Naive thymus-derived CD4-positive, alpha-beta T cell (primary cell): Measurements from ENCODE around the gene FEN1. TPM values are rescaled to one million over a fixed set of nuclear protein-coding genes. Genes with fewer than 3 reads are reported as not detected.

Experiments
- ATAC-seq: fragments of 150-1000 bp; cut with Tn5 transposase; 2 replicates; pipeline ENCODE4 v1.10.0; 2021; ENCODE audit warnings: mild to moderate bottlenecking, moderate library complexity
- CTCF ChIA-PET: fragments of 350-600 bp; sonication (Branson Sonifier 250); formaldehyde crosslinking; loops from one replicate; lab custom pipeline; 2021; ENCODE audit warnings: antibody characterized with exemption; lab: Charles Lee
- POLR2A ChIA-PET: fragments of 350-600 bp; sonication (Branson Sonifier 250); formaldehyde crosslinking; loops from one replicate; lab custom pipeline; 2021; ENCODE audit warnings: antibody characterized with exemption, inconsistent platforms; lab: Charles Lee
- DNase-seq, 9 donors: peaks; one replicate each; pipeline versions ENCODE4 v3.0.0 to v3.0.0-alpha.2; 2020 to 2022; ENCODE audit warnings: mixed read lengths in 1 of 9
- H3K27ac ChIP-seq: one replicate; pipeline ENCODE4 v1.7.0; 2013; ENCODE audit warnings: mild to moderate bottlenecking, low read depth, low read length, moderate library complexity
- H3K27me3 ChIP-seq, 2 donors: one replicate each; pipeline ENCODE4 v1.7.0; 2013; ENCODE audit warnings: low read length in 2 of 2, mild to moderate bottlenecking in 2 of 2, moderate library complexity in 2 of 2; ENCODE audit not compliant: control insufficient read depth in 2 of 2, insufficient read depth in 2 of 2
- H3K36me3 ChIP-seq, 3 experiments: 1 replicate in 2 of 3; 2 replicates in 1 of 3; pipeline ENCODE4 v1.7.0; 2013; ENCODE audit warnings: low read length in 3 of 3, mild to moderate bottlenecking in 3 of 3, moderate library complexity in 1 of 3; ENCODE audit not compliant: insufficient read depth in 3 of 3, control insufficient read depth in 2 of 3
- H3K4me1 ChIP-seq, 2 donors: one replicate each; pipeline ENCODE4 v1.7.0; 2013; ENCODE audit warnings: low read length in 2 of 2, mild to moderate bottlenecking in 2 of 2, moderate library complexity in 1 of 2; ENCODE audit not compliant: control insufficient read depth in 2 of 2, insufficient read depth in 2 of 2
- H3K4me3 ChIP-seq: 2 replicates; pipeline ENCODE4 v1.7.0; 2013; ENCODE audit warnings: mild to moderate bottlenecking, low read length
- H3K9me3 ChIP-seq, 3 experiments: 1 replicate in 2 of 3; 2 replicates in 1 of 3; pipeline ENCODE4 v1.7.0; 2013; ENCODE audit warnings: low read length in 3 of 3; ENCODE audit not compliant: control insufficient read depth in 2 of 3
- H3K27ac Mint-ChIP-seq, 9 donors: one replicate each; pipeline ENCODE4 v1.8.0; 2020 to 2022; ENCODE audit warnings: mixed read lengths in 9 of 9, mild to moderate bottlenecking in 8 of 9, moderate library complexity in 5 of 9, inconsistent platforms in 2 of 9
- H3K27me3 Mint-ChIP-seq, 5 donors: one replicate each; pipeline ENCODE4 v1.8.0; 2021 to 2022; ENCODE audit warnings: mixed read lengths in 5 of 5, mild to moderate bottlenecking in 1 of 5
- H3K36me3 Mint-ChIP-seq, 5 donors: one replicate each; pipeline ENCODE4 v1.8.0; 2020 to 2022; ENCODE audit warnings: mixed read lengths in 5 of 5, mild to moderate bottlenecking in 3 of 5, inconsistent platforms in 1 of 5
- H3K4me1 Mint-ChIP-seq, 7 donors: one replicate each; pipeline ENCODE4 v1.8.0; 2020 to 2022; ENCODE audit warnings: mixed read lengths in 7 of 7, mild to moderate bottlenecking in 3 of 7, inconsistent platforms in 1 of 7
- H3K4me3 Mint-ChIP-seq, 10 donors: one replicate each; pipeline ENCODE4 v1.8.0; 2020 to 2022; ENCODE audit warnings: mild to moderate bottlenecking in 10 of 10, mixed read lengths in 10 of 10, moderate library complexity in 6 of 10, inconsistent platforms in 2 of 10
- H3K9me3 Mint-ChIP-seq, 11 donors: one replicate each; pipeline ENCODE4 v1.8.0; 2020 to 2022; ENCODE audit warnings: mixed read lengths in 11 of 11, mild to moderate bottlenecking in 4 of 11, inconsistent platforms in 1 of 11, moderate library complexity in 1 of 11
- intact Hi-C, 2 donors: fragments of 100-400 bp; cut with micrococcal nuclease; formaldehyde crosslinking; loops; one replicate each; pipeline ENCODE4 v1.15.1; 2023
- polyA plus RNA-seq, 2 donors: library from polyadenylated mRNA; unstranded; fragments of 300-500 nt; fragmentation: Illumina TruSeq; gene quantifications; one replicate each; pipeline ENCODE4 v1.2.3, GENCODE V29; 2021
- total RNA-seq, 6 experiments: library from RNA in 5 of 6; stranded (reverse) in 5 of 6; gene quantifications; 1 replicate in 5 of 6; 2 replicates in 1 of 6; pipeline ENCODE4 v1.2.3 and lab custom pipeline; 2021 to 2026

FEN1 gene
- total and polyA plus RNA-seq, 7 experiments from 2014 or later, result 7.6 to 101 (median 10.3) TPM

DNA sequence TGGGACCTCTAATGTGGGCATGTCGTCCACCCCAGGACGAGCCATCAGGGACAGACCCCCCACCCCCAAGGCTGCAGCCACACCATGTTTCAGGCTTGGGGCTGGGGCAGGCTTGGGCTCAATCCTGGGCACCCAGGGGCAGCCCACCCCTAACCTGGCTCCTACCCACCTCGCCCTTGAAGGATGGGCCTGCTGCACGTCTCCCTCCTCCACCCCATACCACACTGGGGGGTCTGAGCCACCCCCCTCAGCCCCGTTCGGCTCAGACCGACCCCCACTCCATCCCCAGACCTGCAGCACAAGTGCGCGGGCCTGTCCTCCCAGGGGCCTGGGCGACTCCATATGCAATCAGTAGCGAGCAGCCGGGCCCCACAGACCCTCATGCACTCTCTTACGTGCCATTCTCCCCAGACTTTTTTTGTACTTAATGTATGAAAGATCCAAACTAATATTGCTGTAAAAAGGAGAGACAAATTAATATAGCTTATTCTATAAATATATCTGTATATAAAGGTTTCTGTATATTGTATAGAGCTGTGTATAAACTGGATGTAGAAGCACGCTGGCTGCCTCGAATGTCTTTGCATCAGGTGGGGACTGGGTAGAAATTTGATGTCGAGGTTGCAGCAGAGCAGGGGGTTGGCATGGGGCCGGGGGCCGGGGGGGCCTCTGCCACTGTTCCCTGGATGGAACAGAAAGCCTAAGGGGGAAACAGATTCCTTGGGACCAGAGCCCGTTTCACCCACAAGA is 46.1 kb upstream of the FEN1 start:
- Mint-ChIP-seq H3K27ac (peak overlapping the region in 1 of 9 donors; percentile 34), H3K4me3 (no peak overlapping the region), H3K27me3 (peaks cover 17 to 22% (median 18%) of the 10 kb centered on the region in 5 donors), H3K4me1 (peaks cover 0 to 6% (median 5%) of the 10 kb centered on the region in 7 donors), H3K36me3 (peaks cover 0 to 7% (median 0%) of the 10 kb centered on the region in 5 donors), H3K9me3 (peaks cover 0 to 1% (median 0%) of the 10 kb centered on the region in 11 donors)
- ChIA-PET CTCF (interaction anchor here (1.0 kb wide), 1 partner anchor 362 kb away, joined by 3 read pairs; no protein-coding TSS in a partner anchor), POLR2A (no interaction called here)
- H3K27ac ChIP-seq, result no peak overlapping the region
- no peaks in the 10 kb centered on the region for H3K36me3 ChIP-seq
- no peak for DNase-seq
- no peaks in the 10 kb centered on the region for H3K9me3 ChIP-seq
- intact Hi-C loops, result loop anchor here (1.0 to 5.0 kb wide), 4 partner anchors 30 to 362 kb away; partner anchors contain the start of genes FEN1 (in 1 of the 2) and TMEM258 (in 1 of the 2)
- ATAC-seq, result no peak
- no peaks in the 10 kb centered on the region for H3K27me3 ChIP-seq
- H3K4me3 ChIP-seq, result no peak overlapping the region
- H3K4me1 ChIP-seq, result no peaks in the 10 kb centered on the region

DNA sequence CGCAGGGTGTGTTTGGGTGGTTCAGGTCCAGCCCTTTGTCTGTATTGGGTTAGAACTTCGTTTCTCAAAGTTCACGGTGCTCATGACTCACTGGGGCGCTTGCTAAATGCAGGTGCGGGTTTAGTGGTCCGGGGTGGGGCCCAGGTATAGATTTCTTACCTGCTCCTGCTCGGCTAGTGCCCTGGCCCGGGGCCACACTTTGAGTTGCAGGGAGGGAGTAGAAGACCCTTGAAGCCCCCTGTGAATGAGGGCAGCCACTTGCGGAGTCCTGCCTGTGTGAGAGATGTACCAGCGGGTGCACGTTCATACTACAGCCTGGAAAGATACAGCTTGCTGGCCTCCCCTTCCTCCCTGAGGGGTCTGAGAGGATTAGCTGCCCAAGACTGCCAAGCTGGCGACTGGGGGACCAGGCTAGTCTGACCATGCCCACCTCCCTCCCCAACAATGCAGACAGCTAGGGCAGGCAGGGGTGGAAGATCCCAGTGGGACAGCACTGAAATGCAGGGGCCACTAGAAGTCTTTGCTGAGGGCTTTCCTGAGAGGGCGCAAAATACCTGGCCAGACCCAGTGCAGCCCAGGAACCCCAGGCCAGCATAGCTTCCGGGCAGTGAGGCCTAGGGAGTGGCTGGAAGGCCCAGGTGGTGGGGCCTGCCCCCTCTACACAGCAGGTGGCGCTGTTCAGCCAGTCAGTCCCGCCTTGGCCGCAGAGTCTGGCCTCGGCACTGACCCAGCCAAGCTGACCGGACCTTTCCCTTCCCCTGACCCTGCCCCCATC is 45.3 kb upstream of the FEN1 start:
- Mint-ChIP-seq H3K4me1 (peaks cover 0 to 10% (median 6%) of the 10 kb centered on the region in 7 donors), H3K27me3 (peaks cover 17 to 22% (median 20%) of the 10 kb centered on the region in 5 donors), H3K27ac (no peak overlapping the region), H3K36me3 (peaks cover 0 to 3% (median 0%) of the 10 kb centered on the region in 5 donors), H3K9me3 (peaks cover 0 to 1% (median 0%) of the 10 kb centered on the region in 11 donors), H3K4me3 (no peak overlapping the region)
- Histone ChIP-seq H3K27me3 (peaks cover 0 to 3% of the 10 kb centered on the region in 2 donors), H3K27ac (no peak overlapping the region), H3K4me1 (no peaks in the 10 kb centered on the region), H3K9me3 (no peaks in the 10 kb centered on the region), H3K4me3 (no peak overlapping the region), H3K36me3 (no peaks in the 10 kb centered on the region)
- ChIA-PET POLR2A (no interaction called here), CTCF (interaction anchor here (1.0 kb wide), 1 partner anchor 361 kb away, joined by 3 read pairs; no protein-coding TSS in a partner anchor)
- ATAC-seq (peak; percentile 65), DNase-seq (peak in 5 of 9 donors; percentile 13 to 67 (median 18))
- intact Hi-C loops, result loop anchor here (1.0 to 5.0 kb wide), 4 partner anchors 29 to 361 kb away; partner anchors contain the start of genes FEN1 (in 1 of the 2) and TMEM258 (in 1 of the 2)

DNA sequence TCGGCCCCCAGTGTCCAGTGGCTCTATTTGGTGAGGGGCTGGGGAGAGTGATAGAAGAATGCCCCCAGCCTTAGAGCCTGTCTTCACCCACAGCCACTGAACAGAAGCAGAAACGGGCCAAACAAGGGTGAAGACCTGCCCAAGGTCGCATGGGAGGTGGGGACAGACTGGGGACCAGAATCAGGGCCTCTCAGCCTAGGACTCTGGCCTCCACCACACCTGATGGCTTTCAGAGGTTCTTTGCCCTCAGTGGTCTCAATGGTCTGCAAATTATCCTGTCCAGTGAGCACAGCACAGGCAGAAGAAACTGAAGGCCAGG is 44.8 kb upstream of the FEN1 start:
- Mint-ChIP-seq H3K9me3 (peaks cover 0 to 1% (median 0%) of the 10 kb centered on the region in 11 donors), H3K36me3 (peaks cover 0 to 3% (median 0%) of the 10 kb centered on the region in 5 donors), H3K27me3 (peaks cover 18 to 24% (median 20%) of the 10 kb centered on the region in 5 donors), H3K27ac (no peak overlapping the region), H3K4me1 (peaks cover under 1 to 12% (median 6%) of the 10 kb centered on the region in 7 donors), H3K4me3 (no peak overlapping the region)
- ChIA-PET POLR2A (no interaction called here), CTCF (no interaction called here)
- Histone ChIP-seq H3K27me3 (peaks cover 0 to 6% of the 10 kb centered on the region in 2 donors), H3K9me3 (no peaks in the 10 kb centered on the region), H3K27ac (no peak overlapping the region), H3K36me3 (no peaks in the 10 kb centered on the region), H3K4me1 (no peaks in the 10 kb centered on the region), H3K4me3 (no peak overlapping the region)
- DNase-seq (no peak), ATAC-seq (no peak)
- intact Hi-C loops, result loop anchor here (1.0 to 5.0 kb wide), 4 partner anchors 28 to 360 kb away; partner anchors contain the start of genes FEN1 (in 1 of the 2) and TMEM258 (in 1 of the 2)

GRCh38 chr11:61749591-61750217 is 43.0 kb upstream of the FEN1 start:
- no peak overlapping the region for H3K4me3 ChIP-seq
- H3K27ac ChIP-seq, result no peak overlapping the region
- POLR2A ChIA-PET, result no interaction called here
- ATAC-seq (no peak), DNase-seq (no peak)
- H3K4me3 Mint-ChIP-seq, result no peak overlapping the region
- no peaks in the 10 kb centered on the region for H3K36me3 ChIP-seq
- H3K27ac Mint-ChIP-seq, result no peak overlapping the region
- H3K27me3 ChIP-seq, result peaks cover 0 to 6% of the 10 kb centered on the region in 2 donors
- H3K4me1 Mint-ChIP-seq, result peaks cover 2 to 18% (median 10%) of the 10 kb centered on the region in 7 donors
- peaks cover 0 to 1% (median 0%) of the 10 kb centered on the region in 11 donors for H3K9me3 Mint-ChIP-seq
- no peaks in the 10 kb centered on the region for H3K4me1 ChIP-seq
- H3K27me3 Mint-ChIP-seq, result peaks cover 18 to 35% (median 27%) of the 10 kb centered on the region in 5 donors
- peaks cover 0 to 3% (median 0%) of the 10 kb centered on the region in 5 donors for H3K36me3 Mint-ChIP-seq
- H3K9me3 ChIP-seq, result no peaks in the 10 kb centered on the region
- CTCF ChIA-PET, result interaction anchor here (0.7 to 1.3 kb wide), 2 partner anchors 51 to 331 kb away, joined by 3 read pairs; no protein-coding TSS in a partner anchor
- intact Hi-C loops, result loop anchor here in 1 of 2 donors (5.0 kb wide), 2 partner anchors 43 to 358 kb away; partner anchors contain the start of genes FEN1 and TMEM258

- no peak overlapping the region for H3K27ac Mint-ChIP-seq
- intact Hi-C loops, result no loop called here
- ChIA-PET POLR2A (interaction anchor here (0.5 kb wide), 1 partner anchor 121 kb away, joined by 3 read pairs; no protein-coding TSS in a partner anchor), CTCF (no interaction called here)
- Histone ChIP-seq H3K27ac (no peak overlapping the region), H3K36me3 (no peaks in the 10 kb centered on the region), H3K27me3 (peaks cover 0 to 6% of the 10 kb centered on the region in 2 donors), H3K4me3 (no peak overlapping the region), H3K4me1 (no peaks in the 10 kb centered on the region), H3K9me3 (no peaks in the 10 kb centered on the region)
- peaks cover 0 to 1% (median 0%) of the 10 kb centered on the region in 11 donors for H3K9me3 Mint-ChIP-seq
- peaks cover 18 to 35% (median 27%) of the 10 kb centered on the region in 5 donors for H3K27me3 Mint-ChIP-seq
- H3K4me3 Mint-ChIP-seq, result peak overlapping the region; percentile 6 to 80 (median 32)
- peaks cover 2 to 18% (median 10%) of the 10 kb centered on the region in 7 donors for H3K4me1 Mint-ChIP-seq
- DNase-seq, result no peak
- ATAC-seq, result no peak
- H3K36me3 Mint-ChIP-seq, result peaks cover 0 to 3% (median 0%) of the 10 kb centered on the region in 5 donors
Observed at GRCh38 chr11:61750631-61751273, 42.0 kb upstream of the FEN1 start.
